Spinal cord (tissue), 10 donors: ENCODE measurements around the gene C1orf35. TPM values are rescaled to one million over a fixed set of nuclear protein-coding genes. Genes with fewer than 3 reads are reported as not detected.

ENCODE experiments used
- DNase-seq, 6 donors: peaks; one replicate each; pipeline versions ENCODE4 v3.0.0 to v3.0.0-alpha.2; 2013 to 2015; ENCODE audit warnings: low spot score in 6 of 6, low read depth in 4 of 6
- H3K27ac ChIP-seq: one replicate; pipeline ENCODE4 v1.5.1; 2013; ENCODE audit warnings: low read depth, low read length, control low read depth
- H3K27me3 ChIP-seq: one replicate; pipeline ENCODE4 v1.6.1; 2013; ENCODE audit warnings: low read length; ENCODE audit not compliant: control insufficient read depth, insufficient read depth
- H3K36me3 ChIP-seq: one replicate; pipeline ENCODE4 v1.6.1; 2013; ENCODE audit warnings: low read length; ENCODE audit not compliant: control insufficient read depth, insufficient read depth
- H3K4me1 ChIP-seq: one replicate; pipeline ENCODE4 v1.6.1; 2013; ENCODE audit warnings: low read length; ENCODE audit not compliant: control insufficient read depth, insufficient read depth
- H3K4me3 ChIP-seq: one replicate; pipeline ENCODE4 v1.5.1; 2013; ENCODE audit warnings: low read depth, low read length, control low read depth
- H3K9me3 ChIP-seq: one replicate; pipeline ENCODE4 v1.6.1; 2013; ENCODE audit warnings: low read length; ENCODE audit not compliant: control insufficient read depth, insufficient read depth
- WGBS: methylation state at CpG from one replicate; pipeline ENCODE4 v1.1.5; 2013; ENCODE audit warnings: missing lambda C conversion rate; ENCODE audit not compliant: insufficient coverage; 5-methylcytosine and 5-hydroxymethylcytosine counted together
- polyA plus RNA-seq, 2 donors: library from polyadenylated mRNA; unstranded; fragments of 120-200 nt; gene quantifications; one replicate each; pipeline ENCODE4 v1.2.1, GENCODE V29; 2013; ENCODE audit not compliant: insufficient read length in 2 of 2
- total RNA-seq, 2 donors: library from RNA; depleted of rRNA in 1 of 2; stranded (reverse); fragments of 120-200 nt in 1 of 2; fragments of >200 nt in 1 of 2; gene quantifications; one replicate each; pipeline versions ENCODE4 v1.2.3 to v1.2.4, GENCODE V29; 2013 to 2014
- donor health status: healthy.

The C1orf35 gene
- total and polyA plus RNA-seq, 4 donors: 3.8 to 29.4 (median 20.1) TPM

DNA sequence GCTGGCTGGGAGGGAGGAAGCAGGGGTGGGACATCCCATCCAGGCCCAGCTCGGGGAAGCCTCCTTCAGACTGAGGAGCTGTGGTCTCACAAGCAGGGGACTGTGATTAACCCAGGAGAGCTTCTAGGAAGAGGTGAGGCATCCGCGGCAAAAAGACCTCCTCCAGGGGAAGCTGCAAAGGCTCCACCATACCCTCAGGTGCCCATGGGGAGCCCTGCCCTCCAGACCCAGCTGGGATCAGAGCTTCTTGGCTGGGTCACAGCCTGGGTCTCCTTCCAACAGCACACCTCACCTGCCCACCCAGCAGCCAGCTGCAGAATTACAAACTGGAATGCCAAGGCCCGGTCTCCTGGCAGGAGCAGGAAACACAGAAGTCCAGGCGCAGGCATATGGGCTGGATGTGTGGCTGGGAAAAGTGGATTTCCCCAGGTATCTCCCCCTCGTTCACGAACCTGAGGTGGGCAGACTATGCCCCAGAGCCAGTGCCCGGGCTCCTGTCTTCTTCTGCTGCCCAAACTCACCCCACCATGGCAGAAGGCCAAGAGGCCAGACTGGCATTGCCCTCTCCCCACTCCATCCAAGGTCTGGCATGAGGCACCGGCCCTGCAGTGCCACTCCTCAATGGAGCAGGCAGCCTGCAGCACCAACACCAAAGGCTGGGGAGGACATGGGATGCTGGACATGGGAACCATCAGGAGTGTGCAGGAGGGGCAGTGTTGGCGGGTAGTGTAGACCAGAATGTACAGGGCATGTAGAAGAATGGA lies 36.1 kb downstream of the C1orf35 start:
- Histone ChIP-seq H3K9me3 (no peaks in the 10 kb centered on the region), H3K4me3 (no peak overlapping the region), H3K27me3 (peaks cover 33% of the 10 kb centered on the region), H3K36me3 (no peaks in the 10 kb centered on the region), H3K4me1 (no peaks in the 10 kb centered on the region), H3K27ac (no peak overlapping the region)
- no peak for DNase-seq
- 63% methylated on average over 9 of the region's 10 CpGs for WGBS

- peaks cover 39% of the 10 kb centered on the region for H3K27me3 ChIP-seq
- no peak for DNase-seq
- no peak overlapping the region for H3K4me3 ChIP-seq
- no peaks in the 10 kb centered on the region for H3K9me3 ChIP-seq
- 68% methylated on average over 4 of the region's 4 CpGs for WGBS
- no peak overlapping the region for H3K27ac ChIP-seq
- H3K36me3 ChIP-seq: no peaks in the 10 kb centered on the region
- H3K4me1 ChIP-seq: no peaks in the 10 kb centered on the region
Observed at GRCh38 chr1:228066416-228066815, 36.7 kb downstream of the C1orf35 start.

GRCh38 chr1:228065543-228066347 lies 37.4 kb downstream of the C1orf35 start:
- no peaks in the 10 kb centered on the region for H3K36me3 ChIP-seq
- H3K9me3 ChIP-seq: no peaks in the 10 kb centered on the region
- no peak overlapping the region for H3K4me3 ChIP-seq
- peaks cover 44% of the 10 kb centered on the region for H3K27me3 ChIP-seq
- DNase-seq: no peak
- 78% methylated on average over 11 of the region's 15 CpGs for WGBS
- no peak overlapping the region for H3K27ac ChIP-seq
- peaks cover 2% of the 10 kb centered on the region for H3K4me1 ChIP-seq

DNA sequence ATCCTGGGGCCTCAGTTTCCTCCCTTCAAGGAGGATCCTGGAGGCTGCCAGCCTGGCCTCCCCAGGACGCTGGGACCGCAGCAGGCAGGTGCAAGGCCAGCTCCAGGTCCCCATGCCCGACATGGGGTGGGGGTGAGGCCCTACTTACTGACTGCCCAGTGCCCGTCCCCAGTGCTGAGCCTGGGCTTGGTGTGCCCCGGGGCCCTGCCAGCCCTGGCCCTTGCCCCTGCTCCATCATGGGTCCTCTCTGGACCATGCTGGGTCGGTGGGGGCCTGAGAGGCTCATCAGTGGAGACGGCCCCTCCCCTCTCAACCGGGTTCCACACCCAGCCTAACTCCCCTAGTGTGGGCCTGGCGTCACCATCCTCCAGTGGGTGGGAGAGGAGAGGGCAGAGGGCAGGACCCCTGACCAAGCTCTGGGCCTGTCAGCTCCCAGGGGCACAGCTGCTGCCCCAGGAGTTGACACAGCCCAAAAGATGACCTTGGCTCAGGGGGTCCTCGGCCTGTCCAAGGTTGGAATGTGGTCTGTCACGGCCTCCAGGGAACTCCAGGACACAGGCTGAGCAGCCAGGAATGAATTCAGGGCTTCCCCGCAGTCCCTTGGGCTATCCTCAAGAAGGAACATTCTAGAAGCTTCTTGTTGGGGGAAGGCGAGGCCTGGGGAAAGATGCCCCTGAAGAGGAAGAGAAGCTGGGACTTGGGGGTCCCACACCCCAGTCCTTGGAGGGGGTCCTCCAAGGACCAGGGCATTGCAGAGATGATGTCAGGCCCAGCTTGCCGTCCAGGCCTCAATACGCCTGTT lies 38.2 kb downstream of the C1orf35 start:
- H3K4me3 ChIP-seq: no peak overlapping the region
- H3K27me3 ChIP-seq: peaks cover 48% of the 10 kb centered on the region
- 72% methylated on average over 12 of the region's 15 CpGs for WGBS

DNA sequence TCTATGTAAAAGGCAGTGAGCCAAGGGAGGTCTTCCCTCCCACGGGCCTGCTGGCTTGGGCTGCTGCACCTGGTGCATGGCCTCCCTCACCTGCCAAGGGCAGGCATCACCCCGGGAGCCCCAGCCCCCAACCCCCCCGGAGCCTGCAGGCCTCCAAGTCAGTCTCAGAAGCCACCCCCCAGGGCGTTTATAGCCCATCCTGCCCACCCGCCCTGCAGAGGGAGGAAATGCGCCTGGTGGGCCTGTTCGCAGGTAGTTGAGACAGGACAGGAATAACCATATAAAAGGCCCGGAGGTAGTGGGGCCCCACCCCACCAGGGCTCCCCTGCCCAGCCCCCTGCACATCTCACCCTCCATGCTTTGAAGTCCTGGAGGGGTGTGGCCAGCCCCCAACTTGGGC lies 38.8 kb downstream of the C1orf35 start:
- Histone ChIP-seq H3K9me3 (no peaks in the 10 kb centered on the region), H3K4me3 (no peak overlapping the region), H3K27me3 (peaks cover 48% of the 10 kb centered on the region), H3K27ac (no peak overlapping the region), H3K36me3 (no peaks in the 10 kb centered on the region), H3K4me1 (peaks cover 17% of the 10 kb centered on the region)
- DNase-seq: no peak
- WGBS: 33% methylated on average over 3 of the region's 8 CpGs

More for the DNA sequence above, 38.2 kb downstream of the C1orf35 start:
- Histone ChIP-seq H3K27ac (no peak overlapping the region), H3K4me1 (peaks cover 10% of the 10 kb centered on the region), H3K9me3 (no peaks in the 10 kb centered on the region), H3K36me3 (no peaks in the 10 kb centered on the region)
- DNase-seq: no peak

GRCh38 chr1:228063251-228064191 lies 39.6 kb downstream of the C1orf35 start:
- DNase-seq: no peak
- H3K4me1 ChIP-seq: peaks cover 17% of the 10 kb centered on the region
- H3K4me3 ChIP-seq: no peak overlapping the region
- 90% methylated on average over 15 of the region's 15 CpGs for WGBS
- no peak overlapping the region for H3K27ac ChIP-seq
- peaks cover 50% of the 10 kb centered on the region for H3K27me3 ChIP-seq
- H3K9me3 ChIP-seq: no peaks in the 10 kb centered on the region
- H3K36me3 ChIP-seq: no peaks in the 10 kb centered on the region

DNA sequence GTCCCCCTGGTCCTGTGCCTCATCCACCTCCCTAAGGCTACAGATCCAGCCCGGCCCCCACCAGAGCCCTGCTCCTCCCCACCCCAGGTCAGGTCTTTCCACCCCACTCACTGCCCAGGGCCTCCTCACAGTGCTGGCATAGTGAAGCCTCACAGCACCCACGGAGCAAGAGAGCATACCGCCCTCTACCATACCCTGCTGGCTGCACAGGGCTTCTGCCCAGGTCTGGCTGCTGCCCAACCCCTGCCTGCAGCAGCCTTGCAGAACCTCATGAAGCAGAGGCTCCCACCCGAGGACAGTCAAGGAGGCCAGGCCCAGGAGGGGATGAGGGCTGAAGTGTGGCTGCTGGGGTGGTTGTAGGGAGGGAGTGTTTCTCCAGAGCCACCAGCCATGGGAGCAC lies 40.3 kb downstream of the C1orf35 start:
- no peak for DNase-seq
- Histone ChIP-seq H3K4me1 (peaks cover 17% of the 10 kb centered on the region), H3K4me3 (no peak overlapping the region), H3K9me3 (no peaks in the 10 kb centered on the region), H3K27me3 (peaks cover 53% of the 10 kb centered on the region), H3K27ac (no peak overlapping the region), H3K36me3 (no peaks in the 10 kb centered on the region)
- 66% methylated on average over 4 of the region's 4 CpGs for WGBS

DNA sequence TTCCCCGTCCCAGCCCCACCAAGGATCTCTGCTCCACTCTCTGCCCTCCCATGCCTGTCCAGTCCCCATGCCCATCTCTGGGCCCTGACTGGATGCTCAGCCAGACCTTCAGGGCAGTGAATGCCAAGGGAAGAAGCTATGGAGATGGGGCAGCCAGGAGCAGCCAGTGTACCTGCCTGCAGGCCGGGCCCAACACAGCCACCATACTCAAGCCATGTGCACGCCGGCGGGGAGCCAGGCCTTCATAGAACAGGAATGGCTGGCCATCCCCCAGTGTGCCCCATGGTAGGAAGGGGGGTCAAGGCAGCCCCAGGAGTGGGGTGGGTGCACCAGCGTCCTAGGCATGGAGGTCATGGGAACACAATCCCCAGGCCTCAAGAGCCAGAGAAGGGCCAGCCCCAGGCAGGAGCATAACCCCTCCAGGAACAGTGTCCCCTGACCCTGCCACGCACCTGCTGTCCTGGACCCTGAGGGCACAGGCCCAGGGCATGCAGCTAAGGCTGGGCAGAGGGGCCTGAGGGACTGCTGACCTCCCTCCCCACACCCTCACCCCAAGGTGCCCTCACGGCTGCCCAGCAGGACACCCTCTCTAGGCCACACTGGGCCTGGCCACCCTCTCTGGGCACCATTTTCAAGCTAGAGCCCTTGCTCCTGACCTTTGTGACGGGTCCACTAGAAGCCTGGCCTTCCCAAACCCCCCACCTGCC lies 40.9 kb downstream of the C1orf35 start:
- H3K36me3 ChIP-seq: no peaks in the 10 kb centered on the region
- peaks cover 55% of the 10 kb centered on the region for H3K27me3 ChIP-seq
- H3K9me3 ChIP-seq: no peaks in the 10 kb centered on the region
- H3K27ac ChIP-seq: no peak overlapping the region
- H3K4me3 ChIP-seq: no peak overlapping the region
- WGBS: 95% methylated on average over 9 of the region's 9 CpGs
- H3K4me1 ChIP-seq: peaks cover 17% of the 10 kb centered on the region
- DNase-seq: no peak
